Activated CD4-positive, alpha-beta T cell treated with anti-CD3 and anti-CD28 coated beads for 24 hours (primary cell): ENCODE results near the gene PIAS1.
"Not testable (repeated sequence)": the region's sequence is repeated elsewhere in the genome, so short reads cannot be mapped to it uniquely, and the experiment has no call there.

ENCODE experiments used
- DNase-seq, 2 donors: peaks; one replicate each; pipeline ENCODE4 v3.0.0-alpha.2; 2020; ENCODE audit warnings: low read depth in 2 of 2

PIAS1 gene

DNA sequence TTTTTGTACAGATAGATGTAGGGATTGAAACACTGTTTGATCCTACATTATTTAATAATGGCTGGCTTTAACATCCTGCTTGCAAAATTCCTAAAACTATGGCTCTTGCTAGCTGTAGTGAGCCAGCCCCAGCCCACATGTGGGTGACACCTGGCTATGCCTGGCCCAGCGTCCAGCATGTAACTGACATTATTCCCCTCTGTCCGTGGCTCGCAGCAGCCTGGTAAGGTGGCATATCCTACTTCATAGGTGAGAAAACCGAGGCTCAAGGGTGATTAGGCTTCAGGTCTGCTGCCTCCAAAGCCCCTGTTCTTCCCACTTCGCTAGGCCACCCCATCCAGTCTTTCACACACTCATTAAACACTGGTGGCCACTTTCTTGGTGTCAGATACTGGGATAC, 149.4 kb downstream of the PIAS1 start:
- no peak for DNase-seq

DNA sequence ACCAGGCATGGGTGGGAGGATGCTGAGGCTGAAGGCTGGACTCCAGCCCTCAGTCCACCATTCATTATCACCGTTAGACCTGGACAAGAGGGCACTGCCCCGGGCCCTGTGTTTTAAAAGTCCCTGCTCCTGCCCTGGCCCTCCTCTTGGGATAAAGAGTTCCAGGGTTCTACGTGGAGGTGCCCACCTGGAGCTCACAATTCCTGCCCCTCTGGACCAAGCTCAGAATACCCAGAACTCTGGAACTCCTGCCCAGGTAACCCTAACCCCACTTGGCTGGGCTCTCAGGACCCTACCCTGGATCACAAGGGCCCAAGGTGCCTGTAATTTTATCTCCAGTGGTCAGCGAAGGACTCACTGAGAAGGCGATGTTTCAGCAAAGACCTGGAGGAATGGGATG, 149.8 kb downstream of the PIAS1 start:
- DNase-seq = no peak

DNA sequence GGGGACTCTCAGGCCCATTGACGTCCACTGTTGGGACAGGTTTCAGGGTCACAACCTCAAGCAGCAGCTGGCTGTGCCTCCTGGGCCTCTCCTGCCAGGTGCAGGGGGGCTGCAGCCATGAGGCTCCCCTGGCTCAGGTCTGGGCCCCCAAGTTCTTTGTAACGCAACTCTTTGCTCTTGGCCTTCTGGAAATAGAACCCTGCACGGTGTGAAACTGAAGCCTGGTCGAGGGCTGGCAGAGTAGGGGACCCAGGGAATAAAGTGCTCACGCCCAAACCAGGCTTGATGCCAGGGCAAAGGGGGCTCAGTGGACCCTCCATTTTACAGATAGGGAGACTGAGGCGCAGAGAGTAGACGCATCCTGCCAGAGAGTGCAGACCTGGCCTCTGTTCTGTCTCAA, 150.2 kb downstream of the PIAS1 start:
- DNase-seq = no peak

DNA sequence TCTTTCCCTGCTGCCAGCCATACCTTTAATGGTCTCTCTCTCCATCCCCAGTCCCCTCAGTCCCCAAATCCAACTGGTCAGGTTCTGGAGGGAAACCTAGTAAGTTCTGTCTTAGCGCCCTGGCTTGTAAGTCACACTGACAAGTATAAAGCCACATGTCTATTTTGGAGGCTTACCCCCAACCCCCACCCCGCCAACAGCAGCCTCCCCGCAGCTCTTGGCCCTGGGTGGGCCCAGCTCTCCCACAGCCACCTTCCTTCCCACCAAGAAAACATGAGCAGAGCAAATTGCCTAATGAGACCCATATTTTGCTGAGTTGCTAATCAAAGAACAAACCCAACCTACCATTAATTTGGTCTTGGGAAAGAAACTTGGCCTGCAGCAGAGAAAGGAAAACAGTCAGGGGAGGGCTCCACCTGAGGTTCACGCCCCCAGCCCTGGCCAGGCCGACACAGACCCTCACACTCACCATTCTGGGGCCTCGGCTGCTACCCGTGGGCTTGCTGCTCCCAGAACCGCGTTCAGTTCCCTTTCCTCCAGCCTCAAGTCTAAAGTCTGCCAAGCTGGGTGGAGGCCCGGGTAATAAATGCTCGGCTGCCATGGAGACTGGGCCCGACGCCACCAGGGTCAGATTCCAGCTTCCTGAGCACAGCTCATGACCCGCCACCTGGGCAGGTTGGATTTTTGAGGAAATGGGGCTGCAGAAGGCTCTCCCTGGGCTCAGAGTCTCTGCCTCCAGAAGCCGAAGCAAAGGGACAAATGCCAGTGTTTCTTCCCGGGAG, 150.9 kb downstream of the PIAS1 start, which contains the start of gene CALML4:
CALML4 (minus strand) TSS at position 557 of the 782 bp plus-strand sequence; CDS start at position 472, 85 bp downstream.
- DNase-seq = no peak

DNA sequence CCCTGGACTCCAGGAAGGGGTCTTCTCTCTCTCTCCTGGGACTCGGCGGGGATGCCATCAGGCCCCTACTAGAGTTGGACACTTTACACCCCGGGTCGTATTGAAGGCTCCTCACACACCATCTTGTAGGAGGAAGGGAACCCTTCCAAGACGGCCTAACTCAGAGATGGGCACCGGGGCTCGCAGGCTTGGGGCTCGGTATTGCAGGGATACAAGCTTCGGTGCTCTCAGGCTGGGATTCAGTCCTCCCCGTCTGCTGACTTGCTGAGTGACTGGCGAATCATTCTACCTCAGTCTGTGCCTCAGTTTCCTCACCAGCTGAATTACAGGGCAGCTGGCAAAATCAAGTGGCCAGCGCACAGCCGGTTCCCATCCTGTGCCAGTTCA, 151.4 kb downstream of the PIAS1 start:
- DNase-seq = no peak

DNA sequence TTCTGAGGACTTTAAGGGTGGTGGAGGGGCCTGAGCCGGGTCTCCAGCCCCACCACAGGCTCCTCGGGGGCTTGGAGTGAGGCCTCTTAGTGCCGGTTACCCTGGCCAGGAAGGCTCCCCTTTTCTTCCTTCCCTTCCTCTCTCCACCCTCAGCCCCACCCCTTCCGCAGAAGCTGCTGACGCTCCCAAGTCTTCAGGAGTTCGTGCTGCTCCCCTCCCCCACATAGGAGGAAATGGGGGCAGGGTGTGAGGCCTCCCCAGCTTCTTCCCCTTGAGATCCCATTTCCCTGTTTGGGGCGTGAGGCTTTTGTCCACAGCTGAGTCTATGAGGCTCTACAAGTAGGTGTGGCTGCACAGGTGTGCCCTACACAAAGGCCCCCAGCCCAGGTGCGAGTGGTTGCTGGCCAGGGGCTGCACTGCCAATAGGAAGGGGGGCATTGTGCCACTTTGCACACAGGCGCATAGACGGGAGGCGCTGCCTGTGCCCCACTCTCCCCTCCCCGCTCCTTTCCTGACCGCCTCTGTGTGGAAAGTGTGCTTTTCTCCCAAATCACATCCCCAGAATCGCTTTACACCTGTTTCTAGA, 151.9 kb downstream of the PIAS1 start:
- no peak for DNase-seq

DNA sequence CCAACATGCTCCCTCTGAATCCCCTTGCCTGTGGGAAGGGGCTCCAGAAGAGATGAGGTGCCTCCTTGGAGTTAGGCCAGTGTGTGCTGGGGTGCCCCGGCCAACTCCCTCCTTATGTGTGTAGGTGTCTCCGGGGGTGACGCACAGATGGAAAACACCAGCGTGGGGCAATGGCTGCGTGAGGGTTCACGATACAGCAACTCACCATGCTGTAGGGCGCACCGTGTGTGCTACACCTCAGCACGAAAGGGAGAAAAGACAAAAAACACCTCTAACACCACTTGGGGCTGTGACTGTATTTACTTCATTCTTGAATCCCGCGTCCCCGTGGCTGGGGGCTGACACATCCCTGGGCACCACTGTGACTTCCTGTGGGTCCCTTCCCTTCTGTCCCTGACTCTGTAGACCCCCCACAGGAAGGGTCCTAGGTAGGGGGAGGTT, 152.6 kb downstream of the PIAS1 start:
- DNase-seq = no peak

DNA sequence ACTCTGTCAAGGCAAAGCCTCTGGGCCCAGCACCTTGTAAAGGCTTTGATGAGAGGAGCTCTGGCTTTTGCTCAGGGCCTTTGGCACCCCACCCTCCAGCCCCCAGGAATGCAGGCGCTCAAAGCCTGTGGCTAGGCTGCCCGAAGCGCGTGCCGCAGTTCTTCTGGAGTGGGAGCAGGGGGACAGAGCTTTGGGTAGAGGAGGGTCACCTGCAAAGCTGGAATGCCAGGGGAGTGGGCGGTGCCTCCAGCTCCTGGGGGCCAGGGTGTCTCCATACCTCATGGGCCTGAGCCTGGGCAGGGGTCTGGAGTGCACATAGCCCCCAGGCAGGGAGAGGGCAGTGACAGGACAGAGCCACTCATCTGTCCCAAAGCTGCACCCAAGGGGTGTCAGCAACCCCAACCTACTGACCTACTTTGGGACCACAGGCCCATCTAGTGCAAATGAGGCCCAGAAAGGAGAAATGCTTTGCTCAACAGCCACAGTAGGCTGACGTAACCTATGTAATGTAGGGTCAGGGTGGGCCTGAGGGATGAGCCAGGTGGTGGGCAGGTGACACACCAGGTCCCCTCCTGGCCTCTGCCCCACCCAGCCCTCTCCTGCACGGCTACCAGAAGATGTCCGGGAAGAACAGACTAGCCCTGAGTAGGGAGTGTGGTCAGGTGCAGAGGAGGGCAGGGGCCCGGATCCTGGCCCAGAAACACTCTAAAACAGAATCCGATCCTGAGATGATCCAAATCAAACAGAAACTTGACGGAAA, 153.2 kb downstream of the PIAS1 start:
- no peak for DNase-seq

DNA sequence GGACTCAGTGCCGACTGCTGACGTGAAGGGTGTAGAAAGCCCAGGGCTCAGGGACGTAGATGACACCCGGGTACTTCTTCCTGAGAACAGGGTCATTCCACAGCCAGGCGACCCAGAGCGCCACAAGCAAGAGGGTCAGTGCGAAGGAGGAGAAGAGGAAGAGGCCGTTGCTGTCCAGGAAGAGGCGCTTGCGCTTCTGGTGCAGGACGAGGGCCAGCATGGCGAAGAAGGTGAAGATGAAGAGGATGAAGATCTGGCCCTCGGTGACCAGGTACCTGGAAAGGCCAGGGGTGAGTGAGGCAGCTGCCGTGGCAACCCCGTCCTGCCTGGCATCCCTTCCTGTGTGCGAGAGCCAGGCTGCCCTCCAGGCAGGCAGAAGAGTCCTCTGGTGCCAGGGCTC, 154.0 kb downstream of the PIAS1 start:
- no peak for DNase-seq

DNA sequence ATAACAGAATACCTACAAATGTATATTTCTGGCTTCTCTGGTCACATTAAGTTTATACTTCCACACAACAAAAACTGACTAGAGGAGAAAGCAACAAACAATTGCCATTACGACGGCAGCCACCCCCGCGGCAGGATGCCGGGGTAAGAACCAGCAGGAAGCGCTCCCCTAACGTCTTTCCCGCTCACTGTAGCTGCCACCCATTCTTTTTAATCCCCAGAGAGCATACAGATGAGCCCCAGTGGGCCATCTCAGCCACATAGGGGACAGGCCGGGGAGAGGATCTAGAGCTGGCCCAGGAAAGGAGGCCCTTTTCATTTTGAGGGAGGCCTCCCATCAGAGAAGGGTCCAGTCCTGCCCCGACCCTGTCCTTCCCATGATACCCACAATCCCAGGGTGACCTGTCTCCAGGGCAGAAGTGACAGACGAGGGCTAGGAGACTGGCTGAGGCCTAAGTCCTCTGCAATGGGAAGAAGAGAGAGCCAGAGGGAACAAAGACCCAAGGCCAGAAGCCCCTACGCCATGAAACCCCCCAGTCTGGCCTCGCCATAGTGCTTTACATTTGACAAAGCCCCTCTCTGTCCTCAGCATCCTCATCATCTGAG, 154.6 kb downstream of the PIAS1 start:
- no peak for DNase-seq

DNA sequence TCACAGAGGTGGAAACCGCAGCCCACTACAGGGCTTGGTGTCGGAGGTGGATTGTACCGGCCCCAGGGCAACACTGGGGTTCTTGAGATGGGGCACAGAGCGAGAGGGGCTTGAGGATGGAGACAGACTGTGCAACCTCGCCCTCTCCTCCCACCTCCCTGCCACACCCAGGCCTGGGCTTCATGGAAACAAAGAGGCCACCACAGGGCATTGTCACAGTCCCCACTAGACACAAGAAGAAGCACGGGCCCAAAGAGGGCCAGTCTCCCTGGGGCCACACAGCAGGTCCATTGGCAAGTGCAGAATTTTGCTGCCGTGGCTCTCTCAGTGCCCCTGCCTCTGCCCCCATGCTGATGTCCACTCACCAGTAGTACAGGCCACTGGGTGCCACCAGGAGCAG, 155.2 kb downstream of the PIAS1 start:
- no peak for DNase-seq

DNA sequence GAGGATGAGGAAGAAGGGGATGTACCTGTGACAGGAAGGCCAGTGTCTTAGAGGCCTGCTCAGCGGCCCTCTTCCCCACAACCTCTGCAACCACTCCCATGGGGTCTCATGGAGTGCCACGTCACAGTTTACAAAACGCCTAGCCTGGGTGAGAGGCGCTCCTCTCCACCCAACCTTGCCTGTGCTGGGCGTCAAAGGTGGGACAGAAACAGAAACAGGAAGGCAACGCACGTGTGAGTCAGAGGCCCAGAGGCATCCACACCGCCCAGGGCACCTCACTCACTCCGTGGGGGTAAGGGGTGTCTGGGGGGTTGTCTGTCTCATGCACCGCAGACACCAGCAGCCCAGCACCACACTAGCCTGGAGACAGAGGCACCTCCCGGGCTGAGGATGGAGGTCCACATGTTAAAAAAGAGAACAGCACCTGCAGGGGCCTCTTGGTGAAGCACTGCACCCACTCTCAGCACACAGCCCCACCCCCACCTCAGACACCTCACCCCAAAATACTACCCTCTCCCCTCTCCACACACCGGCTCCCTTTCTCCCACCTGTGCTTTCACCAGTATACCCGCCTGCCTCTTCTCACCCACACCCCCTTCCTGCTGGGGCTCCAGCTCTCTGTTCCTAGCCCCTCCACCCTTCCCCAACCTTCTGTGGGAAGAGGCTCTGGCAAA, 155.8 kb downstream of the PIAS1 start:
- peak in 1 of 2 donors; percentile 28 for DNase-seq

DNA sequence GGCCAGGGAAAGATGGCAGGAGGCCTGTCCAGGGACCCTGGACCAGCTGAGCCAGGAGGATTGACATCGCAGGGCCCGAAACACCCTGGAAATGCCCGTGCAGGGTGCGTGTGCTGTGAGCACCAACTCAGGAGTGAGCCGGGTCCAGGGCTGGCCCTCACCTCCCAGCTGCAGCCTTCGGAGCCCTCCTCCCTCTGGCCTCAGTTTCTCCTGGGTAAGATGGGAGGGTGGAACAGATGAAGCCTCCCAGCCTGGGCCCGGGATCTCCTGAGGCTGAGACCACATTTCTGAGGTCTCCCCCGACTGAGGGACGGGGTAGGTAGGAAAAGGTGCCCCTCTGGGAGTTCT, 156.3 kb downstream of the PIAS1 start:
- no peak for DNase-seq

DNA sequence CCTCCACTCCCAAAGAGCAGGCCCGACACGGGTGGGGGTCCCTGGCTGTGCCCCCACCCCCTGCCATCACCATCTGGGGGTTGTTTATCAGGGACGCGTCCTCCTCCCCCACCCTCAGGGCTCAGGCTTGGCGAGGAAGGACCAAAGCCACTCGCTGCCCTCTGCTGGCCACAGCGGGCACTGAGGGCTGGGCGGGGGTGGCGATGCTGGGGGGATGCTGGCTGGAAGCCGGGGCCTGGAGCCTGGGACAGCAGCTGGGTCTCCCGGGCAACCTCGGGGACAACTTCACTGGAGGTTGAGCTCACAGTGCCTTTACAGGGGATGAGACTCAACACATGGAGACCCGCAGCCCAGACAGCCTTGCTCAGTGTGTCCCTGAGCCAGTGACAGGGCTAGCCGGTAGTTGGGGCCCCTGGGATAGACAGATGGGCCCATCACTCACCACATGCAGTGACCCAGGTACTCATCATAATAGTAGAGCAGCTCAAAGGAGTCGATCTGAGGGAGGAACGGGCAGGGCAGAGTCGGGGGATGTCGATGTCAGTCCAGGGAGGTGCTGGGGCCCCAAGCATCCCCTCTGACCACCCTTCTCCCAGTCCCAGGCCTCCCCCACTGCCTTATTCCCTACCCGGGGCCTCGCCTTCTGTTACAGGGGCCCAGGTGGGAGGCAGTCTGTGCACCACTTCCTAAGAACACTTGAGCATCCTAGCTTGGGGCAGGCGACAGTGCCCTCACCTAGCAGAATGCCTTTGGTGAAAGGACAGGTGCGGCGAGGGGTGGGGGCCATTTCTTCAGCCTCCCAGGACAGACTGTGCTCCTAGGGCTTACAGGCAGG, 156.9 kb downstream of the PIAS1 start:
- DNase-seq = peak; percentile 42 to 43

DNA sequence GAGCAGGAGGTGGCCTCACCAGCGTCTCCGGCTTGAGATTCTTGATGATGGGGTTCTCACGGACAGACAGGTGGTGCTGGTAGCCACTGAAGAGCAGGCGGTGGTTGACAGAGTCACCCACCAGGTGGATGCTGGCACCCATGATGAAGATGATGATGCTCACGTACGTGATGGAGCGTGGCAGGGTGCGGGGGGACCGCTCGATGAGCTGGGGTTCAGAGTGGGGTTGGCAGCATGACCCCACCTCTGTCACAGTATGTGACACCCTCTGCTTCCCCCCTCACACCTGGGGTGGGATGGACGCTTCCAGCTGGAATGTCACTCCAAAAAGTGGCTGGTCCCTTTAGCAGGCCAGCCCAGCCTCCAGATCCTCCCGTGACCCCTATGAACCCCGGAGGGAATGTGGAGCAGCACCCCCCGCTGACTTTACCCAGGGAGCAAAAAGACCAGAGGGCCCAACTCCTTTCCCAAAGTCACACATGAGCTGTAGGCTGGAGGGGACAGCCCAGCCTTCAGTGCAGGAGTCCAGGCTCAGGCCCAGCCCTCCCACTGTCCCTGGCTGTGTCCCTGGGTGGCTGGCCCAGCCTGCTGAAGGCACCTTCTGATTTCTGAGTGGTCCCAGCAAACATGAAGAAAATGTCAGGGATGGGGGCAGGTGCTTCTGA, 157.7 kb downstream of the PIAS1 start:
- DNase-seq = no peak

DNA sequence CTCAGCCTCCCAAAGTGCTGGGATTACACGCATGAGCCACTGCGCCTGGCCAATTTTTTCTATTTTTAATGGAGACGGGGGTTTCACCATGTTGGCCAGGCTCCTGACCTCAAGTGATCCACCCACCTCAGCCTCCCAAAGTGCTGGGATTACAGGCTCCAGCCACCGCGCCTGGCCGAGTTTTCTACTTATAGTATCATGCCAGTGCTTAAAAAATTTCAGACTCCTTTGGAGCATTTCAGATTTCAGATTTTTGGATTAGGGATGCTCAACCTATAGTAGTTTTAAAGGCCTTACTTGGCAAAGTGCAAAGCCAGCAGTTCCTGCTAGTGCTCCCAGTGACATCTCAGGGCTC, 159.4 kb downstream of the PIAS1 start:
- not testable (repeated sequence) for DNase-seq

DNA sequence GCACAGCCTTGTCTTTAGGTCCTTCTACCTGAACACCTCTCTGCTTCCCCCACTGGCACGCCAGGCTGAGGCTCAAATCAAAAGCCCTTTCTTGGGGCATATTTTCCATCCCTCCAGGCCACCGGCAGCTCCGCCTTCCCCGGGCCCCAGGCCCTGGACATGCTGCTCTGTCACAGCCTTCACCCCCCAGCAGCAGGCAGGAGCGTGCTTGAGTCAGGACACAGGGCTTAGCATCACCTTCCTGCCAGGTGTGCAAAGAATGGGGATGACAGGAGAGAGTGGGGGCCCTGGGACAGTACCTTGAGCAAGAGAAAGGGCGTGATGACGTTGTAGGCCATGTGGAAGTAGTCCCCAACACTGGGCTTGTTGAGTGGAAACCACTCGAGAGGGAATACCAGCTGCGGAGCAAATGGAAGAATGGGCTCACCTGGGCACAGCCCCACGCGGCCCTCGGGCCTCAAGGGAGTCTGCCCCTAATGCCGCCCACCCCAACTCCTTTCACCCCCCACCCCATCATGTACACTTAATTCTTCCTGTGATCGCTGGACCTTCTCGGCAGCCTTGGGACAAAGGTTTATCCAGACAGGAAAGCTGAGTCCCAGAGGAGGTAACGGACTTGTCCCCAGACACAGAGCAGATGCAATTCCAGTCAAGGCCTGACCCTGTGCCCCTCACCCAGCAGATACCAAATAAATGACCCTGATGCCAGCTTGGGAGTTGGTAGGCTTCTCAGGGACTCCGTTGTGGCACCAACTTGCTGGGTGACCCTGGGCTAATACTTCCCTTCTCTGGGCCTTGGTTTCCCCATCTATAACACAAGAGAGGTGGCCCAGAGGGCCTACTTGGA, 160.1 kb downstream of the PIAS1 start:
- DNase-seq = no peak

DNA sequence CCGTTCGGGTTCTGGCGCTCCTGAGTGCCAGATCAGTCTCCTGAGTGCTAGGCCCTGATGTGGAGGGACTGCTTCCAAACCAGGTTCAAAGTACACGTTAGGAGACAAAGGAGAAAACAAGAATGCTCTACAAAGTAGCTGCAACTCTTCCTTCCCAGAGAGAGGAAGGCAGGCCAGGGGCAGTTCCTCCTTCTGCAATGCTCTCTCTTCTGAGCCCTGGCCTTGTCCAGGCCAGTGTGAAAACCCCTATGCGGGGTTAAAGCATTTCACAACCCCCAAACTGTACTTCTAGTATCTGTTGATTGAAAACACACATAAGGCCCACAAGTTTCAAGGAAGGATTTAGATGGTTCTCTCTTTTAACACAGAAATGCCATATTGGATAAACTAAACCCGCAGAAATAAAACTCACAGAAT, 160.7 kb downstream of the PIAS1 start:
- DNase-seq = no peak

DNA sequence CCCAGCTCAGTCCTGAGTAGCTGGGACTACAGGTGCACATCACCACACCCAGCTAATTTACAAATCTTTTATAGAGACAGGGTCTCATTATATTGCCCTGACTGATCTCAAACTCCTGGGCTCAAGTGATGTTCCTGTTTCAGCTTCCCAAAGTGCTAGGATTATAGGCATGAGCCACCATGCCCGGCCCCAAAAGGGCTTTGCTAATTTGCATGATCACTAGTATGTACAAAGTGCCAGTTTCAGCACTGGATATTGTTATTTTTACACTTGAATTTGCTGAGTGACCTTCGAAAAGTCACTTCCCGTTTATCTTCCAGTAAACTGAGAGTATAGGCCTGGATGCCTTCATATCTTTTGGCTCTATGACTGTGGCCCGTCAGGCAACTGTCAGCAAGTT, 163.2 kb downstream of the PIAS1 start:
- DNase-seq = no peak

DNA sequence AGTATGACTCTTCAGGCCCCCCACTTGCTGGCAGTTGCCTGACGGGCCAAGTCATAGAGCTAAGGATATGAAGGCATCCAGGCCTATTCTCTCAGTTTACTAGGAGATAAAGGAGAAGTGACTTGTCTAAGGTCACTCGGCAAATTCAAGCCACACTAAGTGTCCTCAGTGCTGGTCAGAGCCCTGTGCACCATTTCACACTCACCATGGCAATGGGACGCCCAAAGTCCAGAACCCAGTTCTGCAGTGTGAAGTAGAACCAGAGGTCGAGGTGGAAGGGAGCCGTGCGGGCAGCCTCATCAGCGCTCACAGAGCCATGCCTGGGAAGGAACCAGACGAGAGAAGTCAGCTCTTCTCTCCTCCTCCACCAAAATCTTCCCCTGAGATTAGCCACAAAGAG, 164.2 kb downstream of the PIAS1 start:
- DNase-seq = no peak
